Osteoblast (primary cell): ENCODE data around the gene NOMO2. TPM values are rescaled to one million over a fixed set of nuclear protein-coding genes. Genes with fewer than 3 reads are reported as not detected.

Source experiments
- small RNA-seq: library from RNA; depleted of rRNA; stranded (forward); fragments of <200 nt; gene quantifications from one replicate; pipeline ENCODE3, GENCODE V24; 2012
- total RNA-seq: library from RNA; depleted of rRNA; stranded (reverse); fragments of >200 nt; gene quantifications from 2 replicates; pipeline ENCODE4 v1.2.3, GENCODE V29; 2012

Gene NOMO2
- total RNA-seq, 1 donor = 106 TPM

Small RNAs within 50 kb of the gene (small RNA-seq; reads per million reads assigned to genes)
- gene MIR3179-3 = not detected
- not detected for gene MIR3179-4
- gene MIR3180-3 = not detected
- not detected for gene MIR3670-3
- gene MIR3670-4 = not detected
- not detected for gene MIR6770-3
- not detected for gene RF00019

Other genes with a start within 250 kb of the NOMO2 start
- gene NPIPA8, start 225.4 kb downstream of the NOMO2 start, total RNA-seq = not detected in 2 replicates
- gene RPS15A, start 228.2 kb upstream of the NOMO2 start, total RNA-seq = 1,058 and 1,145 TPM in 2 replicates
- gene ARL6IP1, start 239.5 kb upstream of the NOMO2 start, total RNA-seq = 113 and 121 TPM in 2 replicates